ENCODE results near the gene WBP2NL.

Gene WBP2NL

DNA sequence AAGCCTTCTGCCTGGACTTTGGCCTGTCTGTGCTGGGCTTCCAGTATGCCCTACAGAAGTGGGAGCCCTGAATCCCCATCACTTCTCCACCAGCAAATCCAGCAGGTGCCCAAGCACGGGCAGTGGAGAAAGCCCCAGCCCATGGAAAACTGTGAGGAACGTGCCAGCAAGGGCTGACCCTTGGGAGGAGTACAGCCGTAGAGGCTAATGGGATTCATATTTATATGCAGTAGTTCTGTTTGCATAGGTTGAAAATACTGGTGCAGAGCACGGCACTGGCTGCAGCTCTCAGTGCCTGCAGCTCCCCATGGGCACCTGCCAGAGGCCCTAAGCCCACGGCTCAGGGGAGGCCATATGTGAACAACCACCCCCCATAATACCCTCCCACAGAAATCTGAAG lies 61.9 kb downstream of the WBP2NL start:
- TF ChIP-seq, protein P1, sequence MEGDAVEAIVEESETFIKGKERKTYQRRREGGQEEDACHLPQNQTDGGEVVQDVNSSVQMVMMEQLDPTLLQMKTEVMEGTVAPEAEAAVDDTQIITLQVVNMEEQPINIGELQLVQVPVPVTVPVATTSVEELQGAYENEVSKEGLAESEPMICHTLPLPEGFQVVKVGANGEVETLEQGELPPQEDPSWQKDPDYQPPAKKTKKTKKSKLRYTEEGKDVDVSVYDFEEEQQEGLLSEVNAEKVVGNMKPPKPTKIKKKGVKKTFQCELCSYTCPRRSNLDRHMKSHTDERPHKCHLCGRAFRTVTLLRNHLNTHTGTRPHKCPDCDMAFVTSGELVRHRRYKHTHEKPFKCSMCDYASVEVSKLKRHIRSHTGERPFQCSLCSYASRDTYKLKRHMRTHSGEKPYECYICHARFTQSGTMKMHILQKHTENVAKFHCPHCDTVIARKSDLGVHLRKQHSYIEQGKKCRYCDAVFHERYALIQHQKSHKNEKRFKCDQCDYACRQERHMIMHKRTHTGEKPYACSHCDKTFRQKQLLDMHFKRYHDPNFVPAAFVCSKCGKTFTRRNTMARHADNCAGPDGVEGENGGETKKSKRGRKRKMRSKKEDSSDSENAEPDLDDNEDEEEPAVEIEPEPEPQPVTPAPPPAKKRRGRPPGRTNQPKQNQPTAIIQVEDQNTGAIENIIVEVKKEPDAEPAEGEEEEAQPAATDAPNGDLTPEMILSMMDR (IDR thresholded peaks at IDR 0.05): no peak
- Histone ChIP-seq H3K4me1 (ENCODE audit: control insufficient read depth in 1 of 2, insufficient read depth in 1 of 2, low read depth in 1 of 2, low read length in 1 of 2) (no peaks in the 10 kb centered on the region), H3K36me3 (peaks cover 57% of the 10 kb centered on the region)

DNA sequence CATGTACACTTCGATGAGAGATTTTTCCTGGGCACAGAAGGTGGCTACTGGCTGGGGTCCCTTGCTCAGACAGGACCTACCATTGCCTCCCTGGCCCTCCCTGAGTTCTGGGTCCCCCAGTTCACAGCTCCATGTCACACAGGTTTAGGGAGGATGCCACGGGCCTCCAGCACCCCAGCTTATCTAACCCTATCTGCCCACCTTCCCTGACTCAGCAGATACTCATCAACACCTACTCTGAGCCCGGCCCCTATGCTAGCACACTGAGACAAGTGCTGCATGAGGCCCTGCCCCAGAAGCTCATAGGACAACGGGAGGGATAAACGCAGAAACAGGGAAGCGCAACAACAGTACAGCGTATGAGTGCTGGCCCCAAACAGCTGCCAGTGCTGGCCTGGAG lies 62.5 kb downstream of the WBP2NL start:
- Histone ChIP-seq H3K27me3 (no peaks in the 10 kb centered on the region), H3K4me1 (ENCODE audit: control insufficient read depth in 1 of 2, insufficient read depth in 1 of 2, low read depth in 1 of 2, low read length in 1 of 2) (no peaks in the 10 kb centered on the region), H3K4me3 (ENCODE audit: low read depth in 1 of 2, low read length in 1 of 2) (no peak overlapping the region), H3K9me3 (no peaks in the 10 kb centered on the region), H3K36me3 (peaks cover 62% of the 10 kb centered on the region), H3K27ac (no peak overlapping the region)
- TF ChIP-seq, protein P1 (IDR thresholded peaks at IDR 0.05): no peak

More for the DNA sequence above, 61.9 kb downstream of the WBP2NL start:
- Histone ChIP-seq H3K4me3 (ENCODE audit: low read depth in 1 of 2, low read length in 1 of 2) (no peak overlapping the region), H3K27me3 (no peaks in the 10 kb centered on the region), H3K9me3 (no peaks in the 10 kb centered on the region), H3K27ac (no peak overlapping the region)

- Histone ChIP-seq H3K27ac (no peak overlapping the region), H3K4me3 (ENCODE audit: low read depth in 1 of 2, low read length in 1 of 2) (no peak overlapping the region), H3K27me3 (no peaks in the 10 kb centered on the region), H3K9me3 (no peaks in the 10 kb centered on the region), H3K36me3 (peaks cover 78% of the 10 kb centered on the region), H3K4me1 (ENCODE audit: control insufficient read depth in 1 of 2, insufficient read depth in 1 of 2, low read depth in 1 of 2, low read length in 1 of 2) (no peaks in the 10 kb centered on the region)
- TF ChIP-seq, protein P1 (IDR thresholded peaks at IDR 0.05): no peak
Observed at GRCh38 chr22:42062506-42063170, 64.0 kb downstream of the WBP2NL start.

GRCh38 chr22:42064629-42065028 lies 66.0 kb downstream of the WBP2NL start:
- no peaks in the 10 kb centered on the region for H3K27me3 ChIP-seq
- TF ChIP-seq, protein P1 (IDR thresholded peaks at IDR 0.05): no peak
- no peaks in the 10 kb centered on the region for H3K9me3 ChIP-seq
- H3K4me3 ChIP-seq (ENCODE audit: low read depth in 1 of 2, low read length in 1 of 2): no peak overlapping the region
- peaks cover 74% of the 10 kb centered on the region for H3K36me3 ChIP-seq
- peaks cover under 1 to 1% of the 10 kb centered on the region in 2 experiments for H3K4me1 ChIP-seq (ENCODE audit: control insufficient read depth in 1 of 2, insufficient read depth in 1 of 2, low read depth in 1 of 2, low read length in 1 of 2)
- H3K27ac ChIP-seq: no peak overlapping the region

DNA sequence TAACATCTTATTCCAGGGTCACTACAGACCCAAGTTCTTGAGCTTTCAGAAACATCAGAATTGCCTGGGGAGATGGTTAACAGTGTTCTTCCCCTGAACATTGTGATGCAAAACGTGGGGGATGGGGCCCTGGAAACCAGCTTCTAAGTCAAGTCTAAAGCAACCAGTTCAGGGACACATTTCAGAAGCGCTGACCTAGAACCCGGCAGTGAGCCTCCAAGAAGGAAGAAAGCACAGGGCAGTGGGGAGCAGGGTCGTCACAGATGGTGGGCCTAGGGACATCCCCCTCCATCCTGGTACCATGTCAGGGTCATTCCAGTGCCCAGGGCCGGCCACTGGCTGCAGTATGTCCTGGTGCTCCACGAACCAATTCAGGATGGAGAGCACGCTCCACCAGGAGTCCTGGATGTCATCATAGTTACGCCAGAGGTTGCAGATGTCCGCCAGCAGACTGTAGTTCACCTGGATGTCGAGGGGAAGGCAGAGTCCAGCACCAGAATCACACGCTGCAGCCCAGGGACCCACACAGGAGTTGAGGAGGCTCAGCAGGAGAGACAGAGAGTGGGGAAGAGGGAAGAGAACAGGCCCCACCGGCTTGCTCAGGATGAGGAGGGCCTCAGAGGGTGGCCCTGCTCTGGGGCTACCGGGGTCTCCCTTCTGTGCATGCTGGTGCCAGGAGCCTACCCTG lies 67.0 kb downstream of the WBP2NL start:
- H3K4me1 ChIP-seq (ENCODE audit: control insufficient read depth in 1 of 2, insufficient read depth in 1 of 2, low read depth in 1 of 2, low read length in 1 of 2): peaks cover 9% of the 10 kb centered on the region in 2 experiments
- no peak overlapping the region for H3K27ac ChIP-seq
- no peak overlapping the region for H3K4me3 ChIP-seq (ENCODE audit: low read depth in 1 of 2, low read length in 1 of 2)
- H3K27me3 ChIP-seq: no peaks in the 10 kb centered on the region
- TF ChIP-seq, protein P1 (IDR thresholded peaks at IDR 0.05): no peak
- H3K9me3 ChIP-seq: no peaks in the 10 kb centered on the region
- H3K36me3 ChIP-seq: peaks cover 65% of the 10 kb centered on the region
